ENCODE data around the gene RPLP2.

RPLP2 gene

GRCh38 chr11:856397-856796 is 46.6 kb downstream of the RPLP2 start:
- TF ChIP-seq, protein P1, sequence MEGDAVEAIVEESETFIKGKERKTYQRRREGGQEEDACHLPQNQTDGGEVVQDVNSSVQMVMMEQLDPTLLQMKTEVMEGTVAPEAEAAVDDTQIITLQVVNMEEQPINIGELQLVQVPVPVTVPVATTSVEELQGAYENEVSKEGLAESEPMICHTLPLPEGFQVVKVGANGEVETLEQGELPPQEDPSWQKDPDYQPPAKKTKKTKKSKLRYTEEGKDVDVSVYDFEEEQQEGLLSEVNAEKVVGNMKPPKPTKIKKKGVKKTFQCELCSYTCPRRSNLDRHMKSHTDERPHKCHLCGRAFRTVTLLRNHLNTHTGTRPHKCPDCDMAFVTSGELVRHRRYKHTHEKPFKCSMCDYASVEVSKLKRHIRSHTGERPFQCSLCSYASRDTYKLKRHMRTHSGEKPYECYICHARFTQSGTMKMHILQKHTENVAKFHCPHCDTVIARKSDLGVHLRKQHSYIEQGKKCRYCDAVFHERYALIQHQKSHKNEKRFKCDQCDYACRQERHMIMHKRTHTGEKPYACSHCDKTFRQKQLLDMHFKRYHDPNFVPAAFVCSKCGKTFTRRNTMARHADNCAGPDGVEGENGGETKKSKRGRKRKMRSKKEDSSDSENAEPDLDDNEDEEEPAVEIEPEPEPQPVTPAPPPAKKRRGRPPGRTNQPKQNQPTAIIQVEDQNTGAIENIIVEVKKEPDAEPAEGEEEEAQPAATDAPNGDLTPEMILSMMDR (IDR thresholded peaks at IDR 0.05), result no peak
- Histone ChIP-seq H3K27ac (no peak overlapping the region), H3K9ac (no peak overlapping the region)

GRCh38 chr11:858053-858761 is 48.4 kb downstream of the RPLP2 start:
- Histone ChIP-seq H3K27ac (no peak overlapping the region), H3K79me2 (no peaks in the 10 kb centered on the region), H3K4me2 (ENCODE audit: low read length) (no peak overlapping the region), H2AFZ (no peak overlapping the region), H3K9ac (no peak overlapping the region), H3K27me3 (ENCODE audit: control insufficient read depth, insufficient read depth, low read length) (no peaks in the 10 kb centered on the region), H3K4me1 (no peaks in the 10 kb centered on the region), H3K9me3 (ENCODE audit: control insufficient read depth, low read length) (no peaks in the 10 kb centered on the region), H3K36me3 (ENCODE audit: control insufficient read depth, insufficient read depth, low read length) (no peaks in the 10 kb centered on the region), H3K4me3 (ENCODE audit: low read depth, low read length) (no peak overlapping the region)
- TF ChIP-seq, protein P1 (IDR thresholded peaks at IDR 0.05), result no peak

More at GRCh38 chr11:856397-856796, 46.6 kb downstream of the RPLP2 start:
- H3K27me3 ChIP-seq (ENCODE audit: control insufficient read depth, insufficient read depth, low read length), result no peaks in the 10 kb centered on the region
- no peak overlapping the region for H3K4me3 ChIP-seq (ENCODE audit: low read depth, low read length)
- no peaks in the 10 kb centered on the region for H3K36me3 ChIP-seq (ENCODE audit: control insufficient read depth, insufficient read depth, low read length)
- no peaks in the 10 kb centered on the region for H3K79me2 ChIP-seq
- no peaks in the 10 kb centered on the region for H3K9me3 ChIP-seq (ENCODE audit: control insufficient read depth, low read length)
- no peaks in the 10 kb centered on the region for H3K4me1 ChIP-seq
- no peak overlapping the region for H2AFZ ChIP-seq
- H3K4me2 ChIP-seq (ENCODE audit: low read length), result no peak overlapping the region

GRCh38 chr11:858762-859339 is 49.1 kb downstream of the RPLP2 start:
- TF ChIP-seq, protein P1 (IDR thresholded peaks at IDR 0.05), result no peak
- Histone ChIP-seq H3K4me1 (no peaks in the 10 kb centered on the region), H3K79me2 (no peaks in the 10 kb centered on the region), H3K36me3 (ENCODE audit: control insufficient read depth, insufficient read depth, low read length) (no peaks in the 10 kb centered on the region), H3K4me2 (ENCODE audit: low read length) (no peak overlapping the region), H3K27me3 (ENCODE audit: control insufficient read depth, insufficient read depth, low read length) (no peaks in the 10 kb centered on the region), H3K27ac (no peak overlapping the region), H3K9ac (no peak overlapping the region), H2AFZ (no peak overlapping the region), H3K9me3 (ENCODE audit: control insufficient read depth, low read length) (no peaks in the 10 kb centered on the region), H3K4me3 (ENCODE audit: low read depth, low read length) (no peak overlapping the region)

- H3K36me3 ChIP-seq (ENCODE audit: control insufficient read depth, insufficient read depth, low read length), result no peaks in the 10 kb centered on the region
- H2AFZ ChIP-seq, result no peak overlapping the region
- H3K9ac ChIP-seq, result no peak overlapping the region
- no peak overlapping the region for H3K4me2 ChIP-seq (ENCODE audit: low read length)
- no peaks in the 10 kb centered on the region for H3K79me2 ChIP-seq
- H3K4me1 ChIP-seq, result no peaks in the 10 kb centered on the region
- no peaks in the 10 kb centered on the region for H3K9me3 ChIP-seq (ENCODE audit: control insufficient read depth, low read length)
- H3K27me3 ChIP-seq (ENCODE audit: control insufficient read depth, insufficient read depth, low read length), result no peaks in the 10 kb centered on the region
- TF ChIP-seq, protein P1 (IDR thresholded peaks at IDR 0.05), result no peak
- no peak overlapping the region for H3K27ac ChIP-seq
- no peak overlapping the region for H3K4me3 ChIP-seq (ENCODE audit: low read depth, low read length)
These were observed 49.8 kb downstream of the RPLP2 start for GRCh38 chr11:859394-860131.
